OCI-LY1 (cell line): ENCODE results near the gene SMIM9.

ENCODE experiments used
- H2AFZ ChIP-seq: fragments of 200-600 bp; sonication (generic), shearing (Covaris generic); 2 replicates; pipeline ENCODE4 v1.6.0; 2014; ENCODE audit warnings: antibody characterized with exemption, mild to moderate bottlenecking, low read length
- H3F3A ChIP-seq: fragments of 200-600 bp; sonication (generic), shearing (Covaris generic); 2 replicates; pipeline ENCODE4 v1.6.0; 2014; ENCODE audit warnings: mild to moderate bottlenecking, antibody characterized with exemption, low read length, moderate library complexity; ENCODE audit not compliant: insufficient read depth
- H3K27ac ChIP-seq: fragments of 200-600 bp; sonication (generic); 2 replicates; pipeline ENCODE4 v1.5.1; 2014; ENCODE audit warnings: low read length, mixed run types, mild to moderate bottlenecking, low read depth; ENCODE audit not compliant: poor library complexity, severe bottlenecking
- H3K27me3 ChIP-seq: fragments of 200-600 bp; sonication (generic); 2 replicates; pipeline ENCODE4 v1.6.0; 2014; ENCODE audit warnings: antibody characterized with exemption, mild to moderate bottlenecking, low read length, moderate library complexity; ENCODE audit not compliant: insufficient read depth
- H3K36me3 ChIP-seq: fragments of 200-600 bp; sonication (generic); 2 replicates; pipeline ENCODE4 v1.6.1; 2014; ENCODE audit warnings: mild to moderate bottlenecking, antibody characterized with exemption, low read length, moderate library complexity, mixed read lengths; ENCODE audit not compliant: insufficient read depth
- H3K4me1 ChIP-seq: fragments of 200-600 bp; sonication (generic); 2 replicates; pipeline ENCODE4 v1.5.1; 2014; ENCODE audit warnings: mild to moderate bottlenecking, low read length, moderate library complexity; ENCODE audit not compliant: insufficient read depth, severe bottlenecking
- H3K4me2 ChIP-seq: fragments of 200-600 bp; sonication (generic), shearing (Covaris generic); 2 replicates; pipeline ENCODE4 v1.6.1; 2014; ENCODE audit warnings: low read length
- H3K4me3 ChIP-seq: fragments of 200-600 bp; sonication (generic); 2 replicates; pipeline ENCODE4 v1.5.1; 2014; ENCODE audit warnings: low read length, low read depth, mild to moderate bottlenecking, mixed read lengths; ENCODE audit not compliant: poor library complexity, severe bottlenecking
- H3K79me2 ChIP-seq: fragments of 200-600 bp; shearing (Covaris generic); 2 replicates; pipeline ENCODE4 v1.6.1; 2016; ENCODE audit warnings: mixed run types, low read length, mixed read lengths; ENCODE audit not compliant: insufficient read depth
- H3K9ac ChIP-seq: fragments of 200-600 bp; sonication (generic), shearing (Covaris generic); 2 replicates; pipeline ENCODE4 v1.6.1; 2014; ENCODE audit warnings: mild to moderate bottlenecking, low read length, mixed read lengths
- H3K9me2 ChIP-seq: fragments of 200-600 bp; sonication (generic), shearing (Covaris generic); 2 replicates; pipeline ENCODE4 v1.6.1; 2014; ENCODE audit warnings: low read depth, mild to moderate bottlenecking, low read length, mixed read lengths
- H3K9me3 ChIP-seq: fragments of 200-600 bp; shearing (Covaris generic); 2 replicates; pipeline ENCODE4 v1.6.1; 2014; ENCODE audit warnings: low read length, mixed read lengths
- H4K20me1 ChIP-seq: fragments of 200-600 bp; sonication (generic), shearing (Covaris generic); 2 replicates; pipeline ENCODE4 v1.6.0; 2016; ENCODE audit warnings: mild to moderate bottlenecking, low read length; ENCODE audit not compliant: insufficient read depth
- EZH2 ChIP-seq: fragments of 200-600 bp; sonication (generic), shearing (Covaris generic); IDR thresholded peaks from 2 replicates; pipeline ENCODE4 v1.8.0; 2017; ENCODE audit warnings: borderline replicate concordance, mixed run types, mild to moderate bottlenecking, antibody characterized with exemption, low read length, moderate library complexity, mixed read lengths
- TF ChIP-seq, protein P1 (sequence below): fragments of 200-600 bp; sonication (generic), shearing (Covaris generic); IDR thresholded peaks from 2 replicates; pipeline ENCODE4 v1.5.1; 2017; ENCODE audit warnings: mild to moderate bottlenecking, antibody characterized with exemption, low read length, moderate library complexity, mixed read lengths

SMIM9 gene

GRCh38 chrX:154804957-154805695 lies 29.3 kb downstream of the SMIM9 start, which contains the start of gene MPP1:
TSS of gene MPP1 (minus strand) at chrX:154805485. CDS start at chrX:154805373, 112 bp downstream.
- H3K9me3 ChIP-seq, result no peaks in the 10 kb centered on the region
- H3K27ac ChIP-seq, result no peak within 1 kb of the TSS
- no peaks in the 10 kb centered on the region; the same call in 1 of the 2 replicates for H3K36me3 ChIP-seq
- H3K4me2 ChIP-seq, result peak within 1 kb of the TSS; percentile 84
- H3K27me3 ChIP-seq, result no peaks in the 10 kb centered on the region
- peak within 1 kb of the TSS; percentile 68 for H3K4me3 ChIP-seq
- no peaks in the 10 kb centered on the region for H3F3A ChIP-seq
- no peaks in the 10 kb centered on the region for H3K79me2 ChIP-seq
- H4K20me1 ChIP-seq, result no peaks in the 10 kb centered on the region
- TF ChIP-seq, protein P1, sequence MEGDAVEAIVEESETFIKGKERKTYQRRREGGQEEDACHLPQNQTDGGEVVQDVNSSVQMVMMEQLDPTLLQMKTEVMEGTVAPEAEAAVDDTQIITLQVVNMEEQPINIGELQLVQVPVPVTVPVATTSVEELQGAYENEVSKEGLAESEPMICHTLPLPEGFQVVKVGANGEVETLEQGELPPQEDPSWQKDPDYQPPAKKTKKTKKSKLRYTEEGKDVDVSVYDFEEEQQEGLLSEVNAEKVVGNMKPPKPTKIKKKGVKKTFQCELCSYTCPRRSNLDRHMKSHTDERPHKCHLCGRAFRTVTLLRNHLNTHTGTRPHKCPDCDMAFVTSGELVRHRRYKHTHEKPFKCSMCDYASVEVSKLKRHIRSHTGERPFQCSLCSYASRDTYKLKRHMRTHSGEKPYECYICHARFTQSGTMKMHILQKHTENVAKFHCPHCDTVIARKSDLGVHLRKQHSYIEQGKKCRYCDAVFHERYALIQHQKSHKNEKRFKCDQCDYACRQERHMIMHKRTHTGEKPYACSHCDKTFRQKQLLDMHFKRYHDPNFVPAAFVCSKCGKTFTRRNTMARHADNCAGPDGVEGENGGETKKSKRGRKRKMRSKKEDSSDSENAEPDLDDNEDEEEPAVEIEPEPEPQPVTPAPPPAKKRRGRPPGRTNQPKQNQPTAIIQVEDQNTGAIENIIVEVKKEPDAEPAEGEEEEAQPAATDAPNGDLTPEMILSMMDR, result no peak
- TF ChIP-seq EZH2, result no peak
- H3K4me1 ChIP-seq, result peaks cover 8% of the 10 kb centered on the region
- peak within 1 kb of the TSS; percentile 61; the same call in 1 of the 2 replicates for H3K9ac ChIP-seq
- no peaks in the 10 kb centered on the region for H3K9me2 ChIP-seq
- H2AFZ ChIP-seq, result peak within 1 kb of the TSS; percentile 85; the same call in 1 of the 2 replicates

DNA sequence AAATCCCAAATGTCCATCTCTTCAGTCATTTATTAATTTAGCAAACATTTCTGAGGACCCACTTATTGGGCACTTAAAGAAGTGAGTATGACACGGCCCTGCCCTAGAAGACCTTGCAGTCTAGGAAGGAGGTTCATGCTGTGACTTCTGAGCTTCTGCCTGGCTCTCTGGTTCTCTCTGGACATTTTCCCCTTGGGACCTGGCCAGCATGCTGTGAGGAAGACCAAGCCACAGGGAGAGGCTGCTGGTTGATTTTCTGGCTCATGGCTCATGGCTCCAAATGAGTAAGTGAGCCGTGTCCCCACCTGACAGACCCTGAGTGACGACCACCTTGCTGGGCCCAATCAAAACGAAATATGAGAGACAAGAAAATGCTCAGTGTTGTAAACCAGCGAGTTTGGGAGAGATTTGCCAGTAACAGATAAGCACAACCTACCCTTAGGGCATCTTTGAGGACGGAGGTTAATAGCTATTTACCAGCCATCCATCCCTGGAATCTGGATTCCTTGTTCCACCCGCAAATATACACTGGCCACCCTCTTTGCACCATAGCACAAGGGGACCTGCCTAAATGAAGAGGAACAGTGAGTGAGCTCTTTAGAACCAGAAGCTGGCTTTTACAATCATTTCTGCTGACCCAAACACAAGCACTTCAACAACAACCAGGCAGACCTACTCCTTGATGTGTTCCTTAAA lies 30.1 kb downstream of the SMIM9 start:
- Histone ChIP-seq H3K9me2 (no peaks in the 10 kb centered on the region), H3K4me2 (peak overlapping the region; percentile 84), H3K27ac (no peak overlapping the region), H3K9me3 (no peaks in the 10 kb centered on the region), H2AFZ (no peak overlapping the region), H3K9ac (peak overlapping the region; percentile 61; the same call in 1 of the 2 replicates), H3K4me3 (peak overlapping the region; percentile 68), H3K79me2 (no peaks in the 10 kb centered on the region), H3K4me1 (peaks cover 15% of the 10 kb centered on the region), H3F3A (no peaks in the 10 kb centered on the region), H3K36me3 (no peaks in the 10 kb centered on the region; the same call in 1 of the 2 replicates), H3K27me3 (no peaks in the 10 kb centered on the region), H4K20me1 (no peaks in the 10 kb centered on the region)
- TF ChIP-seq, protein P1, result no peak
- no peak for TF ChIP-seq EZH2

- Histone ChIP-seq H3K4me1 (peaks cover 18% of the 10 kb centered on the region), H2AFZ (no peak overlapping the region), H3K27me3 (no peaks in the 10 kb centered on the region), H3K9me2 (no peaks in the 10 kb centered on the region), H3K9ac (no peak overlapping the region), H3F3A (no peaks in the 10 kb centered on the region), H3K4me3 (no peak overlapping the region), H3K4me2 (no peak overlapping the region), H3K36me3 (no peaks in the 10 kb centered on the region; the same call in 1 of the 2 replicates), H3K9me3 (no peaks in the 10 kb centered on the region), H3K79me2 (no peaks in the 10 kb centered on the region), H3K27ac (no peak overlapping the region), H4K20me1 (no peaks in the 10 kb centered on the region)
- TF ChIP-seq, protein P1, result no peak
- TF ChIP-seq EZH2, result no peak
Measured at GRCh38 chrX:154802947-154803346, 31.5 kb downstream of the SMIM9 start.
